GM18861 (cell line): ENCODE data around the gene KRT74.

Source experiments
- ATAC-seq: cut with Tn5 transposase; IDR thresholded peaks from one replicate; pipeline ENCODE4 v1.9.1; 2021; ENCODE audit not compliant: unreplicated experiment

The KRT74 gene

GRCh38 chr12:52573743-52574142 lies at the start of gene KRT74:
Gene KRT74 (minus strand): TSS chr12:52573843. CDS start chr12:52573777, 66 bp downstream.
- ATAC-seq = no peak

- ATAC-seq = no peak
These were observed 48.7 kb upstream of the KRT74 start for GRCh38 chr12:52622349-52622748.

- ATAC-seq = no peak
These were observed 45.2 kb upstream of the KRT74 start for GRCh38 chr12:52618866-52619265.

- no peak for ATAC-seq
These were observed 44.6 kb upstream of the KRT74 start, which contains the start of gene KRT73 for GRCh38 chr12:52618216-52618615. Gene KRT73 (minus strand): TSS chr12:52618559. CDS start chr12:52618524, 35 bp downstream.

- ATAC-seq = no peak
These were observed 43.8 kb upstream of the KRT74 start for GRCh38 chr12:52617403-52617785.

- no peak for ATAC-seq
These were observed 43.2 kb upstream of the KRT74 start for GRCh38 chr12:52616680-52617402.

GRCh38 chr12:52615912-52616311 lies 42.3 kb upstream of the KRT74 start:
- ATAC-seq = no peak

- ATAC-seq = no peak
These were observed 41.7 kb upstream of the KRT74 start for GRCh38 chr12:52615208-52615868.

- no peak for ATAC-seq
These were observed 41.0 kb upstream of the KRT74 start for GRCh38 chr12:52614381-52615207.

- no peak for ATAC-seq
These were observed 39.9 kb upstream of the KRT74 start for GRCh38 chr12:52613384-52614030.

- ATAC-seq = no peak
These were observed 39.1 kb upstream of the KRT74 start for GRCh38 chr12:52612431-52613383.

- no peak for ATAC-seq
These were observed 37.4 kb upstream of the KRT74 start for GRCh38 chr12:52611080-52611468.

- no peak for ATAC-seq
These were observed 35.4 kb upstream of the KRT74 start for GRCh38 chr12:52608826-52609630.

GRCh38 chr12:52608161-52608560 lies 34.5 kb upstream of the KRT74 start:
- ATAC-seq = no peak

GRCh38 chr12:52607314-52607713 lies 33.7 kb upstream of the KRT74 start:
- ATAC-seq = no peak

- no peak for ATAC-seq
These were observed 33.1 kb upstream of the KRT74 start for GRCh38 chr12:52606581-52607218.

GRCh38 chr12:52606096-52606495 lies 32.5 kb upstream of the KRT74 start:
- ATAC-seq = no peak

- no peak for ATAC-seq
These were observed 31.9 kb upstream of the KRT74 start for GRCh38 chr12:52605542-52605941.

GRCh38 chr12:52604859-52605258 lies 31.2 kb upstream of the KRT74 start:
- ATAC-seq = no peak
